Measurements from ENCODE around the gene USP44. TPM values are rescaled to one million over a fixed set of nuclear protein-coding genes. Genes with fewer than 3 reads are reported as not detected.

USP44 gene
- total RNA-seq, 4 donors from 2014 or later: 0.19 to 5.9 (median 0.50) TPM

DNA sequence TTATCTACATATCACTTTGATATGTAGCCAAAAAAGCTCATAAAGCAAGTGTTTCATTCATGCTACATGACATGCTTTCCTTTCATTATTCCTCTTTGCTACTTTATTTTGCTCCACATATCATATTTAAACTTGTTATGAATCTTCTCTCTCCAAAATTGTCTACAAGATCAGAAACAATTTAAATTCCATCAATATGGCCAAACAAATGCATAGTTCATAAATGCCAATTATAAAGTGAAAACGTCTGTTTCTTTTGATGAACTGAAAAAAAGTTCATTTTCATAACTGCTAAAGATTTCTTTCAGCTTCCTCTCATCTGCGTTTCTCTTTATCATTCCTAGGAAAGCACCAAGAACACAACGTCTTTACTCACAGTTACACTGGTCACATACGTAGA, 22.8 kb downstream of the USP44 start:
- Histone ChIP-seq H3K4me1 (peaks cover 0 to 6% (median 0%) of the 10 kb centered on the region in 3 donors), H3K9me3 (no peaks in the 10 kb centered on the region), H3K4me3 (no peak overlapping the region), H3K36me3 (no peaks in the 10 kb centered on the region), H3K27me3 (no peaks in the 10 kb centered on the region), H3K27ac (no peak overlapping the region)
- no peak for TF ChIP-seq POLR2A (IDR thresholded peaks at IDR 0.05)
- TF ChIP-seq CTCF (IDR thresholded peaks at IDR 0.05): no peak
- no peak for DNase-seq
- intact Hi-C loops (cut with DNase I): no loop called here
- WGBS, 2 donors: 71 to 76% methylated on average over 4 of the region's 4 CpGs

GRCh38 chr12:95522692-95523091, 28.6 kb downstream of the USP44 start:
- intact Hi-C loops (cut with DNase I): no loop called here
- Histone ChIP-seq H3K27ac (no peak overlapping the region), H3K4me3 (no peak overlapping the region), H3K9me3 (no peaks in the 10 kb centered on the region), H3K27me3 (no peaks in the 10 kb centered on the region), H3K4me1 (no peaks in the 10 kb centered on the region), H3K36me3 (peaks cover 0 to 4% (median 0%) of the 10 kb centered on the region in 3 donors)
- 89 to 90% methylated on average over 8 of the region's 8 CpGs for WGBS, 2 donors
- DNase-seq: no peak
- TF ChIP-seq CTCF (IDR thresholded peaks at IDR 0.05) (no peak), POLR2A (IDR thresholded peaks at IDR 0.05) (no peak)

DNA sequence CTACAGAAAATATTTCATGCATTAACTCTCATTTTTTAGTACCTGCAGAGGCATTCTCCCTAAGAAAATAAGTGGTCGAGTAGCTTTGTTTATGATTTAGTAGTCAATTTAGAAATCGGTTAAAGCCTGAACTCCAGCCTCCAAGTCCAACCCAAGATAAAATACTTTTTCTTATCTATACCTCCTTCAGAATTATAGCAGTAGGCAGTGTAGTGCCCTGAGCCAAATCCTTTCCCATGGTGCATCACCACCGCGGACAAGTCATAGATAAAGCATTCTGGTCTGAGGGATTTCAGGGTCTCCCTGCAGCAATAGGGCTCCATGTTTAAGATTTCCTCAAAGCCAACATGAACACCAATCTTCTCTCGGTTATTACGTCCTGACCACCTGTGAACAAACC, 30.5 kb downstream of the USP44 start:
- intact Hi-C loops (cut with DNase I): no loop called here
- H3K27me3 ChIP-seq: no peaks in the 10 kb centered on the region
- no peaks in the 10 kb centered on the region for H3K4me1 ChIP-seq
- peaks cover 0 to 4% (median 0%) of the 10 kb centered on the region in 3 donors for H3K36me3 ChIP-seq
- no peak for TF ChIP-seq POLR2A (IDR thresholded peaks at IDR 0.05)
- TF ChIP-seq CTCF (IDR thresholded peaks at IDR 0.05): no peak
- H3K27ac ChIP-seq: no peak overlapping the region
- H3K9me3 ChIP-seq: no peaks in the 10 kb centered on the region
- no peak for DNase-seq
- 95% methylated on average over 6 of the region's 6 CpGs for WGBS, 2 donors
- no peak overlapping the region for H3K4me3 ChIP-seq

DNA sequence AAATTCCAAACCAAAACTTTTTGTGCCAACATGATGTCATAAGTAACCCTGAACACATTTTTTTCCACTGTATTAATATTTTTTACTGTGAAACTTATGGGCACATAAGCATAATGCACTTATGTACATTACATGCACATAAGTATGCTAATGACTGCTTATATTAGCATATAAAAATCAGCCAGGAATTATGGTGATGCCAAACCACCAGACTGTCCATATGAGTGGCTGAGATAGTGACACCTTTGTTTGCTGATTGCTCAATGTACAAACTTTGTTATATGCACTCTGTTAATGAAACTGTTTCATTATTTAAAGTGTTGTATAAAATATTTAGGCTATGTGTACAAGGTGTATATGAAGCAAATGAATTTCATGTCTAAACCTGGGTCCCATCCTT, 32.3 kb downstream of the USP44 start:
- Histone ChIP-seq H3K9me3 (no peaks in the 10 kb centered on the region), H3K27ac (no peak overlapping the region), H3K27me3 (no peaks in the 10 kb centered on the region), H3K4me1 (no peaks in the 10 kb centered on the region), H3K36me3 (peaks cover 0 to 23% (median 10%) of the 10 kb centered on the region in 3 donors), H3K4me3 (no peak overlapping the region)
- no peak for DNase-seq
- intact Hi-C loops (cut with DNase I): no loop called here
- no peak for TF ChIP-seq CTCF (IDR thresholded peaks at IDR 0.05)
- no peak for TF ChIP-seq POLR2A (IDR thresholded peaks at IDR 0.05)

DNA sequence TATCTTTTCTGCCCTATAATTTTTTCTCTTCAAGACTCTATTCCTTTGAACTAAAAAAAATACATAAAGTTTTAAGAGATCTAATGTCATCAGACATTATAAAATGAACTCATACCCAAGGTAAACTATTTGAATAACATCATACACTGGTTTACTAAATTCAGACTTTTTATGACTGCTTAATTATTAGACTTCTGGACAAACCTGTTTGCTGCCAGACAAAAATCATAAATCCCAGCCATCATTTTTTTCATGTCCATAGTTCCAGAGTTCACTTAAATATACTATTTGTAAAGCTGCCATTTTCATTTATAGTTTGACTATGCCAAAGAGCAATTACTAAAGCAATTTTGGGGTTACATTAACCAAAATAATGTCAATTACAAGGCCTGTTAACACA, 34.0 kb downstream of the USP44 start:
- Histone ChIP-seq H3K4me3 (no peak overlapping the region), H3K27me3 (no peaks in the 10 kb centered on the region), H3K4me1 (no peaks in the 10 kb centered on the region), H3K36me3 (peaks cover 8 to 40% (median 10%) of the 10 kb centered on the region in 3 donors), H3K27ac (no peak overlapping the region), H3K9me3 (no peaks in the 10 kb centered on the region)
- no peak for TF ChIP-seq CTCF (IDR thresholded peaks at IDR 0.05)
- no peak for TF ChIP-seq POLR2A (IDR thresholded peaks at IDR 0.05)
- no peak for DNase-seq
- intact Hi-C loops (cut with DNase I): no loop called here
